HepG2 (cell line): Measurements from ENCODE around the gene MAMDC2. TPM values are rescaled to one million over a fixed set of nuclear protein-coding genes. Genes with fewer than 3 reads are reported as not detected.

Source experiments
- ATAC-seq: fragments of 200-7000 bp; cut with Tn5 transposase; 3 replicates; pipeline ENCODE4 v1.9.1; 2020; ENCODE audit warnings: mild to moderate bottlenecking, moderate library complexity
- BruUV-seq: library from RNA; stranded (reverse); fragments of 400-500 nt; replicated peaks from 2 replicates; lab custom pipeline; 2021; lab: Mats Ljungman, UMichigan
- CTCF ChIA-PET: fragments of 300-600 bp; formaldehyde crosslinking; extraction: SDS; loops from one replicate; lab custom pipeline; 2021; ENCODE audit warnings: low total read pairs, inconsistent platforms, low intra/inter-chr PET ratio; lab: Yijun Ruan, JAX
- POLR2A ChIA-PET: fragments of 350-600 bp; sonication (Branson Sonifier 250); formaldehyde crosslinking; loops from one replicate; lab custom pipeline; 2020; ENCODE audit warnings: antibody characterized with exemption, inconsistent platforms; lab: Yijun Ruan, JAX
- DNase-seq: peaks from one replicate; pipeline ENCODE4 v3.0.0-alpha.2; 2015; ENCODE audit warnings: low spot score
- FAIRE-seq: peaks from 3 replicates; lab custom pipeline; 2011; peaks lifted over from hg19 to GRCh38; lab: Jason Lieb, UNC
- H2AFZ ChIP-seq: one replicate; pipeline ENCODE4 v1.6.1; 2011; ENCODE audit warnings: low read length, inconsistent platforms
- H3K27ac ChIP-seq: fragments of 300-600 bp; 3 replicates; pipeline ENCODE4 v1.8.0; 2011; ENCODE audit warnings: mixed run types, mild to moderate bottlenecking, mixed read lengths, low read length, inconsistent platforms; ENCODE audit not compliant: insufficient read depth; ENCODE audit errors: extremely low read length
- H3K27me3 ChIP-seq, 2 experiments: fragments of 200-600 bp in 1 of 2; 2 replicates in 1 of 2; 3 replicates in 1 of 2; pipeline versions ENCODE4 v1.6.0 to v1.8.0; 2011; ENCODE audit warnings: low read length in 2 of 2, mild to moderate bottlenecking in 2 of 2, moderate library complexity in 2 of 2, inconsistent platforms in 1 of 2; ENCODE audit not compliant: insufficient read depth in 2 of 2, control insufficient read depth in 1 of 2
- H3K36me3 ChIP-seq, 2 experiments: fragments of 200-600 bp in 1 of 2; replicated peaks in 1 of 2; 2 replicates in 1 of 2; 3 replicates in 1 of 2; pipeline versions ENCODE4 v1.5.1 to v1.8.0; 2011; ENCODE audit warnings: low read length in 2 of 2, inconsistent platforms in 1 of 2; ENCODE audit not compliant: insufficient read depth in 2 of 2, control insufficient read depth in 1 of 2
- H3K4me1 ChIP-seq: 2 replicates; pipeline ENCODE4 v1.5.1; 2012; ENCODE audit warnings: low read length, inconsistent platforms; ENCODE audit not compliant: insufficient read depth
- H3K4me2 ChIP-seq: 2 replicates; pipeline ENCODE4 v1.6.0; 2011; ENCODE audit warnings: low read depth, low read length, inconsistent platforms
- H3K4me3 ChIP-seq, 3 experiments: fragments of 200-600 bp in 1 of 3; sonication (generic), shearing (Covaris generic) in 1 of 3; replicated peaks in 1 of 3; 2 replicates each; pipeline ENCODE4 v1.5.1; 2011 to 2016; ENCODE audit warnings: low read length in 3 of 3, inconsistent platforms in 2 of 3, low read depth in 2 of 3, mild to moderate bottlenecking in 2 of 3, control low read depth in 1 of 3, mixed read lengths in 1 of 3; ENCODE audit not compliant: insufficient read depth in 1 of 3
- H3K79me2 ChIP-seq: one replicate; pipeline ENCODE4 v1.6.1; 2011; ENCODE audit warnings: low read length, inconsistent platforms; ENCODE audit not compliant: insufficient read depth
- H3K9ac ChIP-seq: 2 replicates; pipeline ENCODE4 v1.6.0; 2011; ENCODE audit warnings: mild to moderate bottlenecking, low read depth, low read length, inconsistent platforms; ENCODE audit not compliant: insufficient read depth
- H3K9me3 ChIP-seq: 2 replicates; pipeline ENCODE4 v1.5.1; 2012; ENCODE audit warnings: mild to moderate bottlenecking, low read length
- H4K20me1 ChIP-seq: 2 replicates; pipeline ENCODE4 v1.6.0; 2011; ENCODE audit warnings: inconsistent platforms, mild to moderate bottlenecking, low read length, moderate library complexity; ENCODE audit not compliant: insufficient read depth
- MBNL3 ChIP-seq: fragments of 250-450 bp; sonication (Bioruptor Pico); conservative IDR thresholded peaks from 2 replicates; pipeline ENCODE4 v1.8.0; 2022; ENCODE audit warnings: mild to moderate bottlenecking, inconsistent platforms
- MED13 ChIP-seq: sonication (generic); formaldehyde crosslinking; IDR thresholded peaks from 2 replicates; pipeline ENCODE4 v1.5.0; 2020; ENCODE audit warnings: missing genetic modification reagents
- ZMAT3 ChIP-seq: sonication (generic); formaldehyde crosslinking; conservative IDR thresholded peaks from 2 replicates; pipeline ENCODE4 v1.7.0; 2021; ENCODE audit warnings: missing genetic modification reagents
- WGBS: methylation state at CpG from one replicate; pipeline ENCODE4 v1.1.6; 2017; ENCODE audit warnings: low lambda C conversion rate; 5-methylcytosine and 5-hydroxymethylcytosine counted together
- in situ Hi-C: cut with HindIII; loops from 2 replicates; pipeline ENCODE4 v1.10.0; 2017; ENCODE audit warnings: low pct_unique_long_range_greater_than_20kb; ENCODE audit not compliant: extremely low pct_ligation_motif_present
- intact Hi-C: fragments of 100-400 bp; cut with micrococcal nuclease; formaldehyde crosslinking; loops from one replicate; pipeline ENCODE4 v1.10.0; 2022; ENCODE audit not compliant: unreplicated experiment
- polyA plus RNA-seq, 8 experiments: library from polyadenylated mRNA; depleted of rRNA in 3 of 8; stranded (reverse) in 7 of 8; unstranded in 1 of 8; fragments of >200 nt; fragmentation: Illumina TruSeq in 4 of 8; extraction: Trizol in 4 of 8; gene quantifications; 2 replicates each; pipeline versions ENCODE4 v1.2.1 to v1.2.3, GENCODE V29; 2011 to 2016; ENCODE audit warnings: low read depth in 4 of 8, missing spikeins in 1 of 8, mixed read lengths in 1 of 8; ENCODE audit not compliant: insufficient read depth in 1 of 8
- total RNA-seq, 5 experiments: library from RNA; depleted of rRNA; stranded (reverse); fragments of >200 nt; fragmentation: Illumina TruSeq; extraction: Trizol; gene quantifications; 2 replicates each; pipeline ENCODE4 v1.2.3, GENCODE V29; 2016; ENCODE audit warnings: low read depth in 1 of 5
- TF ChIP-seq, protein P1 (sequence below): sonication (generic); formaldehyde crosslinking; IDR thresholded peaks from 2 replicates; pipeline ENCODE4 v1.5.1; 2020; ENCODE audit warnings: missing genetic modification reagents, mild to moderate bottlenecking, borderline replicate concordance
- TF ChIP-seq, protein P2 (sequence below): sonication (generic); formaldehyde crosslinking; IDR thresholded peaks from 2 replicates; pipeline ENCODE4 v1.4.0; 2020; ENCODE audit warnings: missing genetic modification reagents

The MAMDC2 gene
- total and polyA plus RNA-seq, 2 of the 13 experiments (the other 11 are each of a cell fraction or from before 2014, with no cell fraction given) = not detected

DNA sequence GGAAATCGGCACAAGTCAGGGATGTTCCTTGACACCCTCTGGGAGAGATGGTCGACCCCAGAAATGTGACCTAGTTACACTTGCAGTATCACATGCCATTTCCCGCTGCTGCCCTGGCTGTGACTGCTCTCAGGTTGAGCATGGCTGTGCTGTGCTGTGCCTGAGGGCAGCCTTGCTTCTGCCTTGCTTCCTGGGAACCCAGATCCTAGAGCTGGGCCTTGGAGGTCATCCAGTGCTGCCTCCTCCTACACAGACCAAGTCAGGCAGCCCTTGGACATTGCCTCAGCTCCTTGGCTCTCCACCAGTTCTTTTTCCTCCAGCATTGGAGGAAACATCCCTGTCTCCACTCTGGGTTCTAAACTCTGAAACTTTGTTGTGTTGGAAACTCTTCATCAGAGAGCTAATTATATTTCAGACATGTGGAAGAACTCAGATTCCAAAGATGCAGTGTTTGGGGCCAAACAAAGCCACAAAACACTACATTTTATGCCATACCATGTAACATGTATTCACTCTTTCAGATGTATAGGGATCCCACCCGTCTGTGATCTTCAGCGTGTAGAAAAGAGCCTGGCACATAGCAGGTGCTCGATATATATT lies 6.1 kb downstream of the MAMDC2 start:
- DNase-seq (no peak), FAIRE-seq (no peak), ATAC-seq (no peak)
- TF ChIP-seq MED13 (CRISPR knock-in tag) (no peak), ZMAT3 (CRISPR knock-in tag) (no peak), MBNL3 (CRISPR knock-in tag) (no peak)
- TF ChIP-seq, protein P1, sequence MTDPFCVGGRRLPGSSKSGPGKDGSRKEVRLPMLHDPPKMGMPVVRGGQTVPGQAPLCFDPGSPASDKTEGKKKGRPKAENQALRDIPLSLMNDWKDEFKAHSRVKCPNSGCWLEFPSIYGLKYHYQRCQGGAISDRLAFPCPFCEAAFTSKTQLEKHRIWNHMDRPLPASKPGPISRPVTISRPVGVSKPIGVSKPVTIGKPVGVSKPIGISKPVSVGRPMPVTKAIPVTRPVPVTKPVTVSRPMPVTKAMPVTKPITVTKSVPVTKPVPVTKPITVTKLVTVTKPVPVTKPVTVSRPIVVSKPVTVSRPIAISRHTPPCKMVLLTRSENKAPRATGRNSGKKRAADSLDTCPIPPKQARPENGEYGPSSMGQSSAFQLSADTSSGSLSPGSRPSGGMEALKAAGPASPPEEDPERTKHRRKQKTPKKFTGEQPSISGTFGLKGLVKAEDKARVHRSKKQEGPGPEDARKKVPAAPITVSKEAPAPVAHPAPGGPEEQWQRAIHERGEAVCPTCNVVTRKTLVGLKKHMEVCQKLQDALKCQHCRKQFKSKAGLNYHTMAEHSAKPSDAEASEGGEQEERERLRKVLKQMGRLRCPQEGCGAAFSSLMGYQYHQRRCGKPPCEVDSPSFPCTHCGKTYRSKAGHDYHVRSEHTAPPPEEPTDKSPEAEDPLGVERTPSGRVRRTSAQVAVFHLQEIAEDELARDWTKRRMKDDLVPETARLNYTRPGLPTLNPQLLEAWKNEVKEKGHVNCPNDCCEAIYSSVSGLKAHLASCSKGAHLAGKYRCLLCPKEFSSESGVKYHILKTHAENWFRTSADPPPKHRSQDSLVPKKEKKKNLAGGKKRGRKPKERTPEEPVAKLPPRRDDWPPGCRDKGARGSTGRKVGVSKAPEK (CRISPR knock-in tag) = no peak
- TF ChIP-seq, protein P2, sequence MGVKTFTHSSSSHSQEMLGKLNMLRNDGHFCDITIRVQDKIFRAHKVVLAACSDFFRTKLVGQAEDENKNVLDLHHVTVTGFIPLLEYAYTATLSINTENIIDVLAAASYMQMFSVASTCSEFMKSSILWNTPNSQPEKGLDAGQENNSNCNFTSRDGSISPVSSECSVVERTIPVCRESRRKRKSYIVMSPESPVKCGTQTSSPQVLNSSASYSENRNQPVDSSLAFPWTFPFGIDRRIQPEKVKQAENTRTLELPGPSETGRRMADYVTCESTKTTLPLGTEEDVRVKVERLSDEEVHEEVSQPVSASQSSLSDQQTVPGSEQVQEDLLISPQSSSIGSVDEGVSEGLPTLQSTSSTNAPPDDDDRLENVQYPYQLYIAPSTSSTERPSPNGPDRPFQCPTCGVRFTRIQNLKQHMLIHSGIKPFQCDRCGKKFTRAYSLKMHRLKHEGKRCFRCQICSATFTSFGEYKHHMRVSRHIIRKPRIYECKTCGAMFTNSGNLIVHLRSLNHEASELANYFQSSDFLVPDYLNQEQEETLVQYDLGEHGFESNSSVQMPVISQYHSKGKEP (CRISPR knock-in tag) = no peak
- H3K4me1 ChIP-seq = no peaks in the 10 kb centered on the region
- no peak overlapping the region for H3K4me3 ChIP-seq
- ChIA-PET POLR2A (no interaction called here), CTCF (no interaction called here)
- 4% methylated on average over 3 of the region's 6 CpGs for whole genome bisulfite sequencing
- no TSS peak for BruUV-seq
- H3K9ac ChIP-seq = no peak overlapping the region
- H3K79me2 ChIP-seq = no peaks in the 10 kb centered on the region
- in situ Hi-C loops = no loop called here
- no peak overlapping the region for H3K4me2 ChIP-seq
- H2AFZ ChIP-seq = no peak overlapping the region
- peaks cover 2 to 35% of the 10 kb centered on the region in 2 experiments for H3K27me3 ChIP-seq
- no peaks in the 10 kb centered on the region for H3K9me3 ChIP-seq
- H4K20me1 ChIP-seq = no peaks in the 10 kb centered on the region
- intact Hi-C loops = no loop called here
- H3K27ac ChIP-seq = no peak overlapping the region
- H3K36me3 ChIP-seq = no peaks in the 10 kb centered on the region
